ENCODE data around the gene VWA3A.
"Not testable (repeated sequence)": the region's sequence is repeated elsewhere in the genome, so short reads cannot be mapped to it uniquely, and the experiment has no call there.

The VWA3A gene

DNA sequence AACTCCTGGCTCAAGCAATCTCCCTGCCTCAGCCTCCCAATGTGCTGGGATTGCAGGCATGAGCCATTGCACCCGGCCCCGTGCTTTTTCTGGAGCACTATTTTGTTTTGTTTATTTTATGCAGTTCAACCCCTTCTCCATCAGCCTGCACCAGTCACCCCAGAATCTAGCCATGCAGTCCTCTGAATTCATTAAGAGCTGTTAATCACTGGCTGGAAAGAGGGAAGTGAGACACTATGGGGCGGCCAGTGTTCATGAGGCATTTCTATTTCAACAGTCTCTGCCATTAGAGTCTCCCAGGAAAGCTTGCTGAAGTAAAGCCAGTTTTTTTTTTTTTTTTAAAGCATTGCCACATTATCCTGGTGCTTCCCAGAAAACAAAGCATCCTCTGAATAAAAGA, 1.7 kb downstream of the VWA3A start:
- H3K27ac ChIP-seq: no peak overlapping the region
- CTCF ChIA-PET: interaction anchor here (0.6 to 0.7 kb wide), 3 partner anchors 17 to 94 kb away, joined by 3 to 4 read pairs (median 3); no protein-coding TSS in a partner anchor
- POLR2A ChIA-PET (ENCODE audit: low non-redundant PET): no interaction called here
- no peak for DNase-seq (ENCODE audit: low spot score)
- TF ChIP-seq, protein P1, sequence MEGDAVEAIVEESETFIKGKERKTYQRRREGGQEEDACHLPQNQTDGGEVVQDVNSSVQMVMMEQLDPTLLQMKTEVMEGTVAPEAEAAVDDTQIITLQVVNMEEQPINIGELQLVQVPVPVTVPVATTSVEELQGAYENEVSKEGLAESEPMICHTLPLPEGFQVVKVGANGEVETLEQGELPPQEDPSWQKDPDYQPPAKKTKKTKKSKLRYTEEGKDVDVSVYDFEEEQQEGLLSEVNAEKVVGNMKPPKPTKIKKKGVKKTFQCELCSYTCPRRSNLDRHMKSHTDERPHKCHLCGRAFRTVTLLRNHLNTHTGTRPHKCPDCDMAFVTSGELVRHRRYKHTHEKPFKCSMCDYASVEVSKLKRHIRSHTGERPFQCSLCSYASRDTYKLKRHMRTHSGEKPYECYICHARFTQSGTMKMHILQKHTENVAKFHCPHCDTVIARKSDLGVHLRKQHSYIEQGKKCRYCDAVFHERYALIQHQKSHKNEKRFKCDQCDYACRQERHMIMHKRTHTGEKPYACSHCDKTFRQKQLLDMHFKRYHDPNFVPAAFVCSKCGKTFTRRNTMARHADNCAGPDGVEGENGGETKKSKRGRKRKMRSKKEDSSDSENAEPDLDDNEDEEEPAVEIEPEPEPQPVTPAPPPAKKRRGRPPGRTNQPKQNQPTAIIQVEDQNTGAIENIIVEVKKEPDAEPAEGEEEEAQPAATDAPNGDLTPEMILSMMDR (conservative IDR thresholded peaks at IDR 0.05; ENCODE audit: low read depth): no peak

DNA sequence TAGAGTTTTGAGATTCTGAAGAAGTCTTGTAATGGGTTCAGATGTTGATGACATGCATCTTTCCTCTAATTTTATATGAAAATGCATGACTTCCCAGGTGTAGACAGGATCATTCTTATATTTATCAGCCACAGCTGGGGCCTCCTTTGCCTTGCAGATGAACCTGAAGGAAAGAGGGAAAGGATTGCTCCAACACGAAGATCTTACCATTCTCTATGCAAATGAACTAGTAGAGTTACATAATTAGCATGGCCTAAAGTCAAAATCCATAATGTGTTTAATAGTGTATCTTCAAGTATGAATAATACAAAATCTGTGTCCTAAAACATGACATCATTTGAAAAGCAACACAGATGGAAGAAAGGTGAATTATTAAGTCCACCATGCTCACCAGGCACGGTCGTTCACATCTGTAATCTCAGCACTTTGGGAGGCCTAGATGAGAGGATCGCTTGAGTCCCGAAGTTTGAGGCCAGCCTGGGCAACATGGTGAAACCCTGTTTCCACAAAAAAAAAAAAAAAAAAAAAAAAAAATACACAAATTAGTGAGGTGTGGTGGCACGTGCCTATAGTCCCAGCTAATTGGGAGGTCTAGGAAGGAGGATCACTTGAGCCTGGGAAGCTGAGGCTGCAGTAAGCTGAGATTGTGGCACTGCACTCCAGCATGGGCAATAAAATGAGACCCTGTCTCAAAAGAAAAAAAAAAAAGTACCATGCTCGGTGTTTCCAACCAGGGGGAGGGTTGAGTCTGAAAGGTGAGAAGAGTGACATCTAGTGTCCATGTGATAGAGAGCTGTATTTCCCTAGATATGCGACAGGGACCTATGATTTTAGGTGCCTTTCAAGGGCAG, 6.3 kb downstream of the VWA3A start:
- ChIA-PET POLR2A (ENCODE audit: low non-redundant PET) (interaction anchor here (0.6 to 1.1 kb wide), 3 partner anchors 90 to 536 kb away, joined by 3 to 10 read pairs (median 5); partner anchors contain the start of gene MOSMO), CTCF (interaction anchor here (0.5 to 1.7 kb wide), 31 partner anchors 8 to 1516 kb away, joined by 3 to 18 read pairs (median 6); no protein-coding TSS in a partner anchor)
- TF ChIP-seq, protein P1 (conservative IDR thresholded peaks at IDR 0.05; ENCODE audit: low read depth): peak; percentile 74
- DNase-seq (ENCODE audit: low spot score): peak; percentile 75
- H3K27ac ChIP-seq: no peak overlapping the region

DNA sequence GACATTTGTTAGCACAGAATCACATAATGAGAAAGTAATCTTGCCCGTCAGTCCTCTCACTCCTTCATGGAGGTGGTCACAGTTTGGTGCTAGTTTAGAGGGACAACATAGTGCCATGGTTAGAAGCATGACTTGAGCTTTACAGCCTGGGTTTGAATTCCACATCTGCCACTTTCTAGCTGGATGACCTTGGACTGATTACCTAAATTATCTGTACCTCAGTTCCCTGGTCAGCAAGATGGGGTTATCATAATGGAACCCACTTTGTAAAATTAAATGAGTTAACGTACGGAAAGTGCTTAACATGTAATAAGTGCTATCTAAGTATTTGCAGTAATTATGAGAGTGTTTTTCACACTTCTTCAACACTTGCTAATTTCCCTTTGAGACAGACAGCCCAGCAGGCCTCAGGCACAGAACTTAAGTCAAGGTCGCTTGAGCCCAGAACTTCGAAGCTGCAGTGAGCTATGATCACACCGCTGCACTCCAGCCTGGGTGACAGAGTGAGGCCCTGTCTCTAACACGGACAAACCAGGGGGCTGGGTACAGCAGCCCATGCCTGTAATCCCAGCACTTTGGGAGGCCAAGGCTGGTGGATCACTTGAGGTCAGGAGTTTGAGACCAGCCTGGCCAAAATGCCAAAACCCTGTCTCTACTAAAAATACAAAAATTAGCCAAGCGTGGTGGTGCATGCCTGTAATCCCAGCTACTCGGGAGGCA, 7.1 kb downstream of the VWA3A start:
- no peak overlapping the region for H3K27ac ChIP-seq
- POLR2A ChIA-PET (ENCODE audit: low non-redundant PET): interaction anchor here (1.1 kb wide), 1 partner anchor 91 kb away, joined by 3 read pairs; the partner anchor contains the start of gene MOSMO
- CTCF ChIA-PET: interaction anchor here (0.5 to 1.7 kb wide), 30 partner anchors 9 to 1515 kb away, joined by 3 to 18 read pairs (median 6); no protein-coding TSS in a partner anchor
- DNase-seq (ENCODE audit: low spot score): no peak
- TF ChIP-seq, protein P1 (conservative IDR thresholded peaks at IDR 0.05; ENCODE audit: low read depth): peak; percentile 17; the same call in 1 of the 2 replicates

DNA sequence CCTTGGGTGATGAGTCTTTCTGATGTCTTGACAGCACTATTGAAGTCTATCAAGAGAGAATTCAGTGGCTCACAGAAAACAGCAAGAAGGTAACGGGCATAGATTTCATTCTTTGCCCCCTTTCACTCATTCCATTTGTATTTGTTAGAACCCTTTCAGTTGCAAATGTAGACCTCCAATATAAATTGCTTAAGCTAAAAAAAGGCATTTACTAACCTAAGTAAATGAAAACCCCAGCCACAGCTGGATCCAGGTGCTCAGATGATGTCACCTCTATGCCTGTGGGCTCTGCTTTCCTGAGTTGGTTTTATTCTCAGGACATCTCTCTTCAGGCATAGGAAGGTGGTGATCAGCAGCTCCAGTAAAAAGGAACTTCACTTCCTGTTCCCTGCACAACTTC, 11.1 kb downstream of the VWA3A start:
- ChIA-PET CTCF (no interaction called here), POLR2A (ENCODE audit: low non-redundant PET) (no interaction called here)
- no peak for DNase-seq (ENCODE audit: low spot score)
- TF ChIP-seq, protein P1 (conservative IDR thresholded peaks at IDR 0.05; ENCODE audit: low read depth): no peak
- no peak overlapping the region for H3K27ac ChIP-seq

DNA sequence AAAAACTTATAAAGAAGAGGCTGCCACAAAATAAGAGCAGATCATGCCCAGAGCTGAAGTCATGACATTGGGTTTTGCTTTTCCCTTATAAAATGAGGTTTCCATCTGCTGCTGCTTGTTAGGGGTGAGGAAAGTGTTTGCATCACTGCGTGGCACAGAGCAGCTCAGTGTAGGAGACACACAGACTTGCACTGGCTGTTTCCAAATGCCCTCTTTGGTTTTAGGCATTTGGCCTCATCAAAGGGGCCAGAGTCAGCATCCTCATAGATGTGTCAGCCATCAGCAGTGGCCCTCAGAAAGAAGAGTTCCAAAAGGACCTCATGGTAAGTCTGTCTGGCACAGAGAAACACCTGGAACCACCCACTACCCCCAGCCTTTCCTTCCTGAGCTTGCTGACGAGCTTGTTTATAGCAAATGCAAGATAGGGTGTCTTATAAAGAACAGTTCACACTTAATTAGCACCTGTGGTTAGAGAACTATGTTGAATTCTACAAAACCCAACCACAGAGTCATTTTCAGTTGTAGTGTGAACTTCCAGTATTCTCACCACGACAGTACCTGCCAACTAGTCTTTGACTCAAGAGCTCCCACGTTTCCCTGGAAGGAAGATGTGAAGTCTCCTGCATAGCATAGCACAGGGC, 17.0 kb downstream of the VWA3A start:
- no peak overlapping the region for H3K27ac ChIP-seq
- POLR2A ChIA-PET (ENCODE audit: low non-redundant PET): interaction anchor here (0.5 kb wide), 1 partner anchor 12 kb away, joined by 3 read pairs; no protein-coding TSS in a partner anchor
- TF ChIP-seq, protein P1 (conservative IDR thresholded peaks at IDR 0.05; ENCODE audit: low read depth): no peak
- CTCF ChIA-PET: interaction anchor here (0.9 kb wide), 1 partner anchor 10 kb away, joined by 4 read pairs; no protein-coding TSS in a partner anchor
- DNase-seq (ENCODE audit: low spot score): no peak

DNA sequence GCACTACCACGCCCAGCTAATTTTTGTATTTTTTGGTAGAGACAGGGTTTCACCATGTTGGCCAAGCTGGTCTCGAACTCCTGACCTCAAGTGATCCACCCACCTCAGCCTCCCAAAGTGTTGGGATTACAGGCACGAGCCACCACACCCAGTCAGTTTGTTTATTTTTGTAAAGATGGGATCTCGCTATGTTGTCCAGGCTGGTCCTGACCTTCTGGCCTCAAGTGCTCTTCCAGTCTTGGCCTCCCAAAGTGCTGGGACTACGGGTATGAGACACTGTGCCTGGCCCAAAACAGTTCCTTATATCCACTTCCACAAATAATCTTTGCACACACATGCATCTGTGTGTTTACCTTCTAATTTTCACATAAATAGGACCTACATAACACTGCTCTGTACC, 19.3 kb downstream of the VWA3A start:
- DNase-seq (ENCODE audit: low spot score); H3K27ac ChIP-seq; CTCF ChIA-PET; POLR2A ChIA-PET (ENCODE audit: low non-redundant PET): not testable (repeated sequence)
